ENCODE results near the gene CLIP1.

DNA sequence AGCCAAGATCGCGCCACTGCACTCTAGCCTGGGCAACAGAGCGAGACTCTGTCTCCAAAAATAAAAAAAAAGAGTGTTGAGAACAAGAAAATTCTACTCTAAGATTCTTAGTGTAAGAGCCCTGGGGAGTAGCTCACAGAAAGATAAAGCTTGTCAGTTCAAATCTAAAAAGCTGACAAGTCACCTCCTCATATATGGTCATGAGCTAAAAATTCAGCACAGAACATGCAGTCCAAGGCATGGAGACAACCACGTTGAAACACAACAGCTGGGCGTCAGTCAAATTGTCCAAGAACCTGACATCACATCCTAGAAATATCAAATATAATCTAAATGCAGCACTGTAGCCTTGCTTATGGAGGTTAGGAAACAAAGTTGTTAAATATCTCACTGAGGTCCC lies 47.8 kb downstream of the CLIP1 start:
- TF ChIP-seq, protein P1, sequence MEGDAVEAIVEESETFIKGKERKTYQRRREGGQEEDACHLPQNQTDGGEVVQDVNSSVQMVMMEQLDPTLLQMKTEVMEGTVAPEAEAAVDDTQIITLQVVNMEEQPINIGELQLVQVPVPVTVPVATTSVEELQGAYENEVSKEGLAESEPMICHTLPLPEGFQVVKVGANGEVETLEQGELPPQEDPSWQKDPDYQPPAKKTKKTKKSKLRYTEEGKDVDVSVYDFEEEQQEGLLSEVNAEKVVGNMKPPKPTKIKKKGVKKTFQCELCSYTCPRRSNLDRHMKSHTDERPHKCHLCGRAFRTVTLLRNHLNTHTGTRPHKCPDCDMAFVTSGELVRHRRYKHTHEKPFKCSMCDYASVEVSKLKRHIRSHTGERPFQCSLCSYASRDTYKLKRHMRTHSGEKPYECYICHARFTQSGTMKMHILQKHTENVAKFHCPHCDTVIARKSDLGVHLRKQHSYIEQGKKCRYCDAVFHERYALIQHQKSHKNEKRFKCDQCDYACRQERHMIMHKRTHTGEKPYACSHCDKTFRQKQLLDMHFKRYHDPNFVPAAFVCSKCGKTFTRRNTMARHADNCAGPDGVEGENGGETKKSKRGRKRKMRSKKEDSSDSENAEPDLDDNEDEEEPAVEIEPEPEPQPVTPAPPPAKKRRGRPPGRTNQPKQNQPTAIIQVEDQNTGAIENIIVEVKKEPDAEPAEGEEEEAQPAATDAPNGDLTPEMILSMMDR (IDR thresholded peaks at IDR 0.05), result no peak
- no peak for TF ChIP-seq POLR2A (IDR thresholded peaks at IDR 0.05)

Measured in esophagus squamous epithelium (tissue), 4 donors.